NCI-H1417 treated with DMSO at 0.1 percent for 48 hours (cell line): ENCODE data around the gene VAPB.
"Not testable (repeated sequence)": the region's sequence is repeated elsewhere in the genome, so short reads cannot be mapped to it uniquely, and the experiment has no call there.

Source experiments
- DNase-seq: peaks from one replicate; lab custom pipeline; 2025; lab: John Stamatoyannopoulos, UW

Gene VAPB

GRCh38 chr20:58407966-58408557 is 19.0 kb downstream of the VAPB start:
- no peak for DNase-seq

GRCh38 chr20:58408603-58409246 is 19.7 kb downstream of the VAPB start:
- no peak for DNase-seq

GRCh38 chr20:58414216-58414615 is 25.2 kb downstream of the VAPB start:
- not testable (repeated sequence) for DNase-seq

- DNase-seq = not testable (repeated sequence)
These were observed 25.8 kb downstream of the VAPB start for GRCh38 chr20:58414786-58415185.

- DNase-seq = no peak
These were observed 27.0 kb downstream of the VAPB start for GRCh38 chr20:58416057-58416456.

- DNase-seq = no peak
These were observed 27.8 kb downstream of the VAPB start for GRCh38 chr20:58416835-58417234.

- no peak for DNase-seq
These were observed 28.4 kb downstream of the VAPB start for GRCh38 chr20:58417438-58417837.

- DNase-seq = no peak
These were observed 30.1 kb downstream of the VAPB start for GRCh38 chr20:58418949-58419748.

- DNase-seq = no peak
These were observed 31.9 kb downstream of the VAPB start for GRCh38 chr20:58420798-58421496.

GRCh38 chr20:58421497-58421850 is 32.4 kb downstream of the VAPB start:
- no peak for DNase-seq

GRCh38 chr20:58424218-58424969 is 35.4 kb downstream of the VAPB start:
- no peak for DNase-seq

- DNase-seq = not testable (repeated sequence)
These were observed 38.5 kb downstream of the VAPB start for GRCh38 chr20:58427571-58427970.

GRCh38 chr20:58428364-58428763 is 39.3 kb downstream of the VAPB start:
- DNase-seq = no peak

GRCh38 chr20:58429303-58429702 is 40.3 kb downstream of the VAPB start:
- DNase-seq = no peak

GRCh38 chr20:58431134-58431533 is 42.1 kb downstream of the VAPB start:
- DNase-seq = no peak

- DNase-seq = no peak
These were observed 43.3 kb downstream of the VAPB start for GRCh38 chr20:58432186-58432954.

GRCh38 chr20:58433029-58433647 is 44.1 kb downstream of the VAPB start:
- no peak for DNase-seq

- DNase-seq = no peak
These were observed 44.7 kb downstream of the VAPB start for GRCh38 chr20:58433759-58434158.

- no peak for DNase-seq
These were observed 45.3 kb downstream of the VAPB start for GRCh38 chr20:58434326-58434725.

- DNase-seq = no peak
These were observed 46.2 kb downstream of the VAPB start for GRCh38 chr20:58435237-58435636.
